Measurements from ENCODE around the gene PPP1R17.

DNA sequence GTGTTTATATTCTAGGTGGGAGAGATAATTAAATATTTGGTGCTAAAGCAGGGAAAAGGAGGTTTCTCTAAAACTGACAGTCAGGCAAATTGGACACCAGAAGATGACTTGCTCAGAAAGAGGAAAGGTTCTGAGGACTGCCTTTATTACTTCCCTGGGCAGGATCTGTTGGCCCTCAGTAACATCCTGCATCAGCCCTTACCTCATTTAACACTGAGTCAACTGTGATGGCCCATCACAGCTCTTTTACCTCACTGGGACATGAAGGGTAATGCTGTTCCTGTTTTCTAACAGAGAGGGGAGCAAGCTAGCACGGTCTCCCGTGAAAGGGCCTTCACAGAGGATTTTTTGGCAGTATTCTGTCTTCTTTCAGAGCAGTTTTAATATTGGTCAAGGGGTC is 12.0 kb downstream of the PPP1R17 start:
- TF ChIP-seq, protein P1, sequence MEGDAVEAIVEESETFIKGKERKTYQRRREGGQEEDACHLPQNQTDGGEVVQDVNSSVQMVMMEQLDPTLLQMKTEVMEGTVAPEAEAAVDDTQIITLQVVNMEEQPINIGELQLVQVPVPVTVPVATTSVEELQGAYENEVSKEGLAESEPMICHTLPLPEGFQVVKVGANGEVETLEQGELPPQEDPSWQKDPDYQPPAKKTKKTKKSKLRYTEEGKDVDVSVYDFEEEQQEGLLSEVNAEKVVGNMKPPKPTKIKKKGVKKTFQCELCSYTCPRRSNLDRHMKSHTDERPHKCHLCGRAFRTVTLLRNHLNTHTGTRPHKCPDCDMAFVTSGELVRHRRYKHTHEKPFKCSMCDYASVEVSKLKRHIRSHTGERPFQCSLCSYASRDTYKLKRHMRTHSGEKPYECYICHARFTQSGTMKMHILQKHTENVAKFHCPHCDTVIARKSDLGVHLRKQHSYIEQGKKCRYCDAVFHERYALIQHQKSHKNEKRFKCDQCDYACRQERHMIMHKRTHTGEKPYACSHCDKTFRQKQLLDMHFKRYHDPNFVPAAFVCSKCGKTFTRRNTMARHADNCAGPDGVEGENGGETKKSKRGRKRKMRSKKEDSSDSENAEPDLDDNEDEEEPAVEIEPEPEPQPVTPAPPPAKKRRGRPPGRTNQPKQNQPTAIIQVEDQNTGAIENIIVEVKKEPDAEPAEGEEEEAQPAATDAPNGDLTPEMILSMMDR (IDR thresholded peaks at IDR 0.05): no peak
- no peak for TF ChIP-seq POLR2A (IDR thresholded peaks at IDR 0.05)
